Activated CD8-positive, alpha-beta memory T cell treated with anti-CD3 and anti-CD28 coated beads, Interleukin-2, amount 50 U/mL, for 4 hours (primary cell): Measurements from ENCODE around the gene HGFAC.

Experiments
- DNase-seq: peaks from one replicate; pipeline ENCODE4 v3.0.0-alpha.2; 2020

HGFAC gene

GRCh38 chr4:3476936-3477749 lies 35.4 kb downstream of the HGFAC start:
- DNase-seq: no peak

DNA sequence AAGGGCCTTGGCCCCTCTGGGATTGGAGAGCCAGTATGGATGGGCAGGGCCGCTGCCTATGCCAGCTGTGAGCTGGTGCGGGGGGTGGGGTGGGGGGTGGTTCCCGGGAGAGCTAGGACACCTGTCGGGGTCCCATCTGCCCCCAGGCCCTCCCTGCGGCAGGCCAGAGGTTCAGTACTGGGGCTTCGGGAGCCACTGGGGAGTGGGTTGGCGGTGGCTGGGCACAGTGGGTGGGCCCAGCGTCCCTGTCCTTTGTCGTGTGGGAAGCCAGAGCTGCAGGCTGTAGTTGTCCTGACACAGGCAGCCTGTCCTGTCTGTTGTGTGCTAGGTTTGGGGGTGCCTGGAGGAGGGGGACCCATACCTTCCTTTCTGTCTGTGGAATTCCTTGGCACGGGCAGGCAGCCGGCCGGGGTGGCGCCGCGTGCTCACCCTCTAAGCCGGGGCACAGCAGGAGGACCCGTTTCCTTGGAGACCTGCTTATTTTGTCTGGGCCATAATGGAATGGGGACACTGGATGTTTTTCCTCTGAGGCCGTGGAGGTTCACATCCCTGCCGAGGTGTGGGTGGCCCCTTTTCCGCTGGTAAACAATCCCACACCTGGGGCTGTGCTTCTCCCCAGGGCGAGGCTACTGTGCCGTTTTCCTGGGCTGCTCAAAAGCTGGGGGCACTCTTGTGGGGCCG lies 36.1 kb downstream of the HGFAC start:
- DNase-seq: no peak

GRCh38 chr4:3478446-3479357 lies 36.9 kb downstream of the HGFAC start:
- no peak for DNase-seq

DNA sequence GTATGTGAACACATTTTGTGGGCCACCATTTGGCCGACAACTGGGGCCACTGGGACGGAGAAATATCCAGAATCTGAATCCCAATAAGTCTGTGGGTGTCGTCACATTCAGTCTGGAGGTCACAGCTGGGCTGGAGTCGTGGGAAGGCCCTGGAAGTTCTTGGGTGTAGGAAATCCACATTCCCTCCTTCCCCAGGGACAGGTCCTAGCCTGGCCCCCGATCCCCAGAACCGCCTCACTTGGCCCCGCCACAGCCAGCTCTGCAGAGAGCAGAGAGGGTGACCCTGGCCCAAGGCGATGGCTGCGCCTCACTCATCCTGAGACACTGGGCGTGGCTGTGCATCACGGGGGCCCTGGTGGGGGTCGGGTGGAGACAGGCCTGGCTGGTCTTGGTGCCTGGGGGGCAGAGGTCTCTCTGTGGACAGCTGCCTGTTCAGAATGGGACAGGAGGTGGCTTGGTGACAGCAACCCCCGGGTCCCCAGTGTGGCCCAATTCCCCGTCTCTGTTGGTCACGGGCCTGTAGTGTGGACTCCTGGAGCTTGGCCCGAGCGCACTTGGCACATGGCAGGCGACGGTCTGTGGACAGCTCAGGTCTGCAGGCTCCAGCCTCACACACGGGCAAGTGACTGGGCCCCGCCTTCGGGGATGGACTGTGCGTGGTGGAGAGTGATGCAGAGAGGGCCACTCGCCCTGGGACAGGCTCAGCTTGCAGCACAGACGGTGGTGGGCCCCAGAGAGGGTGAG lies 37.8 kb downstream of the HGFAC start:
- DNase-seq: no peak

DNA sequence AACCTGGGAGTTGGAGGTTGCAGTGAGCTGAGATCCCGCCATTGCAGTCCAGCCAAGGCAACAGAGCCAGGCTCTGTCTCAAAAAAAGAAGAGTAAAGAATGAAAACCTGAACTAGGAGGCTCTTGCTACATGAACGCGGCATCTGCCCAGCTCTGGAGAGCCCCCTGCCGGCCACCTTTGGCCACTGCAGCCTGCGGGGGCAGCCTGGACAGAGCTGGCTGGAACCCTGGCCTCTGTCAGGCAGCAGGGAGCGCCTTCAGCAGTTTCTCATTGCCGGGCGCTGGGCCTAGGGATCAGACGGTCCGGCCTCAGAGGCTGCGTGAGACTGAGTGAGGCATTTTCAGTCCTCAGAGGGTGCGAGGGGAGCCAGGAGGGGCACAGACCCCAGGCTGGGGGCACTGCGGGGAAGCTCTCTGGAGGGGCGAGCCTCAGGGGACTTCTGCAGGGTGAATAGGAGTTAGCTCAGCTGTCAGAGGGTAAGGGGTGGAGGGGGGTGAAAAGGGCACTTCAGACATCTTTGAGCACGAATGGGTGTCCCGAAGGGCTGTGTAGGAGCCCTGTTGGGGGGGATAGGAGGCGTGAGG lies 38.9 kb downstream of the HGFAC start:
- DNase-seq: peak; percentile 77

- no peak for DNase-seq
These were observed 39.4 kb downstream of the HGFAC start for GRCh38 chr4:3481113-3481531.

GRCh38 chr4:3481783-3482393 lies 40.1 kb downstream of the HGFAC start:
- no peak for DNase-seq

DNA sequence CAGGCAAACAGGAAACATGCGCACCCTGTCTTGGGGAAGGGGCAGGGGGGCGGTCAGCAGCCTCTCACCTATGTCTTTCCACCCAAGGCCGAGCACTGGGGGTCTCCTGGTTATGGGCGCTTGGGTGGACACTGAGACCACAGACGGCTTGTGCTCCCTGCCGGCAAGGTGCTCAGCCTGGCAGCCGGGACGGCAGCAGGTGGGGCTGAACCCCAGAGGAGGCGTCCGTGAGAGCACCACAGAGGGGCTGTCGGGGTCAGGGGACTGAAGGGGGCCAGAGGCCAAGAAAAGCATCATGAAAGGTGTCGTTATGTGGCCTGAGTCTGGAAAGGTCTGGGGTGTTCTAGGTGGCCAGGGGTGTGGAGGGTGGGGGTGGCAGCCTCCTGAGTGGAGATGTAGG lies 40.9 kb downstream of the HGFAC start:
- DNase-seq: no peak

DNA sequence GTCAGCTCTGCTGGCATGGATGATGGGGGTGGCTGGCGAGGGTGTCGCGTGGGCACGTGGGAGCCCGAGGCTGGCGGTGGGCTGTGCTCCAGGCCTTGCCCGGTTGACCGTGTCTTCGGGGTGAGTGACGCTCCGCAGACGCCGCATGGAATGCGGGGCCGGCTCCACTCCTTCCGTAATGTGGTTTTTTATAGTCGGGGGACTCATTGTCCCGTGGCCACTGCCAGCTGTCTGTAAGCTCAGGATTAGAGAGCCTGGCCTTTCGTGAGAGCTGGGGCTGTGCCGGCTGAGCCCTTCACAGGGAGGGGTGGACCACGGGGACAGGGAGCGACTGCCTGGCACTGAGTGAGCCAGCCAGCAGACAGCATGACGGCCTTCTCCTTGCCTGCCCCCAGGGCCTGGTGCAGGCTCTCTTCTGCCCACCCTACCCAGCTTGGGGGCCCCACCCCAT lies 41.7 kb downstream of the HGFAC start:
- no peak for DNase-seq

DNA sequence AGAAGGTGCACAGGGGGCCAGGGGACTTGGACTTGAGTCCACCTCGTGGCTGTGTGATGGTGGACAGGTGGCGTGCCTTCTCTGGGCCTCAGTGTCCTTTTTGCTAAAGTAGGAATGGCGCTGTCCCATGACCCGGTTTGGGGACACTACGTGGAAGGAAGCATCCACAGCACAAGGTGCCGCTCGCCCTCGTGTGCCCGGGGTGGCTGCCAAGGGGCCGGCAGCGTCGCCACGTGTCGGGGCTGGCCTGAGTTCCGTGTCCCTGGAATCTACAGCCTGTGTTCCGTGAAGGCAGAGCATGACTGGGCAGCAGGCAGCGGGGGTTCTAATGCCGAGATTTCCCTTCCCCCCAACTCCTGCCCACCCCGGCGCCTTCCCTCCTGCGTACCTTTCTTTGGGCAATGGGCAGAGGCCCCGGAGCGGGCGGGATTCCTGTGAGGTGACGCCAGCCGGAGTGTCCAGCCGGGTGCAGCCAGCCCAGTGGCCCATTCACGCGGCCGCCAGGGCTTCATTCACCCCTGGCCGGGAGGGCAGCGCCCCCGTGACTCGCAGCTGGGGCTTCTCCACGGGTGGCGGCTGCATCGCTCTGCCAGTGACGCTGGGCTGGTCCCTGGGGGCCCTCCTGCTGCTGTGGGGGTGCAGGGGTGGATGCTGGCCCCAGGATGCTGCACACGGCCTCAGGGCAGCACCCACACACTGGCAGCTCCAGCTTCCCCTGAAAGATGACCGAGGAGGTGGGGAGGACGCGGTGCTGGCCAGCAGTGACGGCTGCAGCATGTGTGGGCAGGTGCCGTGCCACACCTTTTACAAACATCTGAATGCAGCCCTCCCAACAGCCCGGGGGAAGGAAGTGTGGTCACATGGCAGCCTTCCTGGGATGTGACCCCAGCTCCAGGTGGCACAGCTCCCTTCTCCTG lies 42.5 kb downstream of the HGFAC start:
- no peak for DNase-seq

DNA sequence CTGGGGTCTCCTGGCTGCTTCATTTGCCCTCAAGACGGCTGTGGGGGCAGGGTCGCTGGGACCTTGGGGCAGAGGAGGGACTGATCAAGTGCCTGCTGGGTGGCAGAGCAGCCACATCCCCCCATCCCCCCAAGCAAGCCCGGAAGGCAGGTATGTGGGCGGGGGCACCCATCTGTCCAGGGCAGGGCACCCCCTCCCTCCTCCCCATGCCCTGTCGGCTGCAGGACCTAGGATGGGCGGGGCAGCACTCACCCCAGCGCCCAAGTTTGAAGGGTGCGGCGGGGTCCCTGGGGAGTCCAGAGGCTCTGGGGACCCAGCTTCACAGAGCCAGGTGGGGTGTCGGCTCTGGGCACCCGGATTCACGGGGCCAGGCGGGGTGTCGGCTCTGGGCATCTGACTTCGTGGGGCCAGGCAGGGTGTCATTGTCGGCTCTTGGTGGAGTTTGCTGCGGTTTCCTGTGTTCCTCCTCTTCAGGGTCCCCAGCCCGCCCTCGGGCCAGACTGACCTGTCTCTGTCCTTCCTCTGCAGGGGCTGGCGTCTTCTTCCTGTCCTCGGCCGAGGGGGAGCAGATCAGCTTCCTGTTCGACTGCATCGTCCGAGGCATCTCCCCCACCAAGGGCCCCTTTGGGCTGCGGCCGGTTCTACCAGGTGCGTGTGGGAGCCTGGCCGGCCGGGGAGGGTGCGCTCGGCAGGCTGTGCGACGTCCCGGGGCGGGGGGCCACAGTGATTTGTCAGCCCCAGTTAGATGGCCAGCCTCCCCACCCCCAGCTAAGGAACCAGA lies 43.4 kb downstream of the HGFAC start:
- no peak for DNase-seq

DNA sequence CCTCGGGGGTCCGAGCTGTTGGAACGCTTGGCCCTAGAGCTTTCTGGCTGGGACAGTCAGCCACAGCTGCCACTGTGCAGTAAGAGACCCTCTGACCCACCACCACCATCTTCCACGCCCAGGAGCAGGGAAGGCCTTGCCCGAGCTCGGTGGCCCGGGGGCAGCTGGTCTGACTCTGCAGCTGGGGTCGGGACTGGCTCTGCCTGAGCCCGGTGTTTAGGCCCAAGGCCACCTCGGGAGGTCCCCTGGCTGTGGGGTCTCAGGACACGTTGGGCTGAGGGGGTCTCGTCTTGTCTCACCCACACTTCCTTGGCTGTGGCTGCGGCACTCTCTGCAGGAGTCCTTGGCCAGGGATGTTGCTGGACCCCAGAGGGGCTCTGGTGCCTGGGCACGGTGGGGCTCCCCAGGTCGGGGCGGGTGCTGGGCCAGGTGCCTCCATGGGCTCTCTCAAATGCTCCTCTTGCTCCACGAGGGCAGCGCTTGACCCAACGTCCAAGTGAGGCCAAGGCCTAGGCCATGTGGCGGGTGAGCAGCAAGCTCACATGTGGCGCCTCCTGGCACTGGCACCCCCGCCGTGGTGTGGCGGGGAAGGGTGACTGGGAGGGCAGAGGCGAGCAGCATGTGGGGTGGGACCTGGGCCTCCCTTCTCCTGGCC lies 44.2 kb downstream of the HGFAC start:
- DNase-seq: no peak

DNA sequence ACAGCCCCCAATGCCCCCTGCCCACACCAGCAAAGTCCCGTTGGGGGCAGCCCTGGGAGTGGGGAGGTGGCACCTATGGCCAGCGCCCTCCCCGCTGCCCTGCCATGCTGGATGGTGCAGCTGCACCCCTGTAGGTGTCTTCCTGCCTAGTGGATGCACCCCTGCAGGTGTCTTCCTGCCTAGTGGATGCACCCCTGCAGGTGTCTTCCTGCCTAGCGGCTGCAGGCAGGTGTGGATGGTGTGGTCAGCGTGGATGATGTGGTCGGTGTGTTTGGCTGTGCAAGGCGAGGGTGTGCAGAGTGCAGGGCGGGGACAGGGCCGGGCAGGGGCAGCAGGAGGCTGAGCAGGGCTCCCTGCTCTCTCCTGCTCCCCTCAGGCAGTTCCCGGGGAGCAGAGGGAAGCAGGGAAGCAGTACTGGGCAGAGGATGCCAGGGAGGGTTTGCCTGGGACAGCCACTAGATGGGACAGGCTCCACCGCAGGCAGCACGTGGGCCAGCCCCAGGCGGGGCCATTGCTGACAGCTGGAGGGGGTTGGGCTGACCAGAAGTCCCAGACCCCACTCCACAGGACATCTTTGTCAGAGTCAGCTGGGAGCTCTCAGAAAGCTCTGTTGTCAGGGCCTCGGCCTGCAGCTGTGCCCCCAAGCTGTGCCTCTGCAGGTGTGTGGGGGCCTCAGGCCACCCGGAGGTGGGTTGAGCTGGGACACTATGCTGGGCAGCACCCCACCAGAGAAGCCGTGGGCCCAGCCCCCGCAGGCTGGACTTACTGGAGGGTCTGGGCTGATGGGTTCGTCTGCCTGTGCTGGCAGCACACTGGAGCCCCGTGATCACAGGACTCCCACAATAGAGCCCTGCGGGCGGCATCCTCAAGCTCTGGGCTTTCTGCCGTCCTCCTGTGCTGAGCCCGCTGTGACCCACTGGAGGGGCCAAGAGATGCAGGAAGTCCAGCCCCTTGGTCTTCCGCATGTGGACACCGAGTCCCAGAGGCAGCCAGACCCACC lies 45.1 kb downstream of the HGFAC start:
- DNase-seq: no peak

- no peak for DNase-seq
These were observed 46.1 kb downstream of the HGFAC start for GRCh38 chr4:3487861-3488260.

DNA sequence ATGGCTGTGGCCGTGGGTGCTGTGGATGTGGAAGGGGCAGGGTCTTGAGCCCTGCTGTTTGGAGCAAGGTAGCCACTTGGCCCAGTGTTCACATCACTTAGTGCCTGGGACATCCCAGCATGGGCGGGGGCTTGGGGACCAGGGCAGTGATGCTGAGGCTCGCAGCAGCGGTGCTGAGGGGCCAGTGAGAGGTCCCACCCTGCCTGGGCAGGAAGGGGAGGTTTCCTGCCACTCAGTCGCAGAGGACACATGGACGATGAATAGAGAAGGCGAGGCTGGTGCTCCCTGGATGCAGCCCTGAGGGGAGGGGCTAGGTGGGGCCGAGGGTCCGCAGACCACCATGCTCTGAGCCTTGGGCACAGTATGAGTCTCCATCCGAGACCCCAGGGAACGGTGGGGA lies 47.1 kb downstream of the HGFAC start:
- no peak for DNase-seq

DNA sequence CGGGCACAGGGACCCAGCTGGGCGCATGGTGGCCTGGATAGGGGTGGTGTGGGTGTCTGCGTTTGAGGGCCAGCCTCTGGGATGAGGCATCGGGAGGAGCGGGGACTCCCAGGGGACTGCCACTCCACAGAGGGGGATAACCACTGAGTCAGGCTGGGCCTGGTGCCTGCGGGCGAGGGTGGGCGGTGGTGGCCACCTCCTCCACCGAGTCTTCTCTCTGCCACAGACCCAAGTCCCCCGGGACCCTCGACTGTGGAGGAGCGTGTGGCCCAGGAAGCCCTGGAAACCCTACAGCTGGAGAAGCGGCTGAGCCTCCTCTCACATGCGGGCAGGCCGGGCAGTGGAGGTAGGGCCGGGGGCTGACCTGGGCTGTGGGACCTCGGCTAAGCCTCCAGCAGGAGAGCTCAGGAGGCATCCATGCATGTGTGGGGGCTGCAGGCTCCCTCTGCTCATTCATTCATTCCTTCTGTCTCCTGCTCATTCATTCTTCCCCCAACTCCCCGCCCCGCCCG lies 47.7 kb downstream of the HGFAC start:
- no peak for DNase-seq

GRCh38 chr4:3491681-3492405 lies 50.1 kb downstream of the HGFAC start:
- no peak for DNase-seq
